NCI-H2171 (cell line): Measurements from ENCODE around the gene ENTPD7.
"Not testable (repeated sequence)": the region's sequence is repeated elsewhere in the genome, so short reads cannot be mapped to it uniquely, and the experiment has no call there.

Experiments used
- DNase-seq: peaks from one replicate; lab custom pipeline; 2025; lab: John Stamatoyannopoulos, UW

The ENTPD7 gene

DNA sequence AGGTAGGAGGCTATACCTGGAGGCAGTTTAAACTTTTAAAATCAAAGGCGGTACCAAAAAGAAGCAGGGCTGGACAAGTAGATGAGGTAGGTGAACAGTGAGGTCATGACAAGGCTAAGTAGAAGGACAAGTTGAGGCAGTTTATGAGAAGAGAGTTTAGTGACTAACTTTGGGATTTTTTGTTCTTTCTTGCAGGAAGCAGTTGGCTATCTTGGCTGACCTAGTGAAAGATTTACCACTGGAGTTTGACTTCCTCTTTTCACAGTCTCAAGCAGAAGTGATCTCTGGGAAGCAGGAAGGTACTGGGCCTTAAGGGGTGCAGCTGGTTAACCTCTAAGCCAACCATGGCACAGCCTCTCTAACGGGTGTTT lies 26.3 kb downstream of the ENTPD7 start:
- no peak for DNase-seq

DNA sequence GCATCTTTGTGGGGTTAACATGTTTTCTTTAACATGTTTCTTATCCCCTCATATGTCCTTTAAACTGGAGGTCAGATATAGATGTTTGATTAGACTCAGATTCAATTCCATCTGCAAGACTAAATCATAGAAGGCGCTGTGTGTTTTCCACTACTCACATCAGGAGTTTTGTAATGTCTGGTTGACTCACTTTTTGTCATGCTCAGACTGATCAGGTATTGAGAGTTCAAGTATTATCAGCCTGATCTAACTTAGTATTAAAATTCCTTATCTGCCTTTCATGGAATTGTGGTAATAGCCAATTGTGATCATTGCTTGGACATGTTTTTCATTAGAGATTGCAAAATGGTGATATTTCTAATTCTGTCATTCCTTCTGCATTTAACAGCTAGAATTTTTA lies 30.2 kb downstream of the ENTPD7 start:
- DNase-seq: no peak

DNA sequence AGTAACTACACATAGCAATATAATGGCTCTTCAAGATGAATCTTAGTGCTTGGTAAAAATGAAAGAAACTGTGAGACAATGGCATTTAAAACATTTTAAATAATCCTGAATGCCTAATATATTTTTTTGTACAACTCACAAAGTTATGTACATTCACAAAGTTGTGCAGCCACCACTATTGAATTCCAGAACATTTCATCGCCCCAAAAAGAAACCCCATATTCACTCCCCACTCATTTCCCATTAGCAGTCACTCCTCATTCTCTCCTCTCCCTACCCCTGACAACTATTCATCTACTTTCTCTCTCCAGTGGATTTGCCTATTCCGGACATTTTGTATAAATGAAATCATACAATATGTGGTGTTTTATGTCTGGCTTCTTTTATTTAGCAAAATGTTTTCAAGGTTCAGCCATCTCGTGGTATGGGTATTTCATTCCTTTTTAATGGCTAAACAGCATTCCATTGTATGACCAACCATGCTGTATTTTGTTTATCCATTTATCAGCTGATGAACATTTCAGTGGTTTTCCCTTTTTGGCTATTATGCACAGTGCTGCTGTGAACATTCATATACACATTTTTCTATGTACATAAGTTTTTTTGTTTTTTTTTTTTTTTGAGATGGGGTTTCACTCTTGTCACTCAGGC lies 34.7 kb downstream of the ENTPD7 start:
- DNase-seq: no peak

DNA sequence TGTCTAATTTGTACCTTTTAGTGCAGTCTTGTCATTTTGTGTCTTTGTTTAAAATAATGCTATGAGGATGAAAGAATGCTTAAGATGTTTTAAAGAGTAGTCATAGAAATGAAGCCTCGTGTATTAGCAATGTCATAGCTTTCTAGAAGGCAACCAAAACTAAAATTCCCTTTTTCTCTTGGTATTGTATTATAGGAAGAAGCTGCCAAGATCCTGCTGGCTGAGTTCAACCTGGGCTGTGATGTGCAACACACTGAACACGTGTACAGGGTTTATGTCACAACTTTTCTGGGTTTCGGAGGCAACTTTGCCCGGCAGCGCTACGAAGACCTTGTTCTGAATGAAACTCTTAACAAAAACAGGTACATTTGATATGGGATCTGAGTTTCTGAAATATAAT lies 36.5 kb downstream of the ENTPD7 start:
- no peak for DNase-seq

DNA sequence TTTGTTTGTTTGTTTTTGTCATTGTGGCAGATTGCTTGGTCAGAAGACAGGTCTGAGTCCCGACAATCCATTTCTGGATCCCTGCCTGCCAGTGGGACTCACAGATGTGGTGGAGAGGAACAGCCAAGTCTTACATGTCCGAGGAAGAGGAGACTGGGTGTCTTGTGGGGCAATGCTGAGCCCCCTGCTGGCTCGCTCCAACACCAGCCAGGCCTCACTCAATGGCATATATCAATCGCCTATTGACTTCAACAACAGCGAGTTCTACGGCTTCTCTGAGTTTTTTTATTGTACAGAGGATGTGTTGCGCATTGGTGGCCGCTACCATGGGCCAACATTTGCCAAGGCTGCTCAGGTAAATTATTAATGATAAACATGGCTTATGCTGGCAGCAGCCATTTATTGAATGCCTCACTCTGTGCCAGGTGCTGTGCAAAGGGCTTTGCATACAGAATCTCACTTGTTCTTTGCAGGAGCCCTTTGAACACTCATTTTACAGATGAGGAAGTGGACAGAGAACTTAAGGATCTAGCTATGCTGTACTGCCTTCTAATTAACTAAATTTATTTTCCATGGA lies 39.3 kb downstream of the ENTPD7 start:
- DNase-seq: no peak

DNA sequence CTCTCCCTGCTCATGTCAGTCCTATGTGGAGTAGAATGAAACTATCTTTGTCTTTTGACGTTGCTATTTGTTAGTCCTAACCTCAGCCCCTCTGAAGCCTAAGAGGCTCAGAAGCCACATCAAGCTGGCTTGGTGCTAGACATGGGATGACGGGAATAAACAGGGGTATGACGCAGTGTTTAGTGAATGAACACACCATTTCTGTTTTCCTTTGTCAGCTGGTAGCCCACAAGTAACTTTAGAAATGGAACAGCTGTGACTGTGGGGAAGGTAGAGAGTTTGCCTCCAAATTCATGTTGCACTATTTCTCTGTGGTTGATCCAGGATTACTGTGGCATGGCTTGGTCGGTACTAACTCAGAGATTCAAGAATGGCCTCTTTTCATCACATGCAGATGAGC lies 41.3 kb downstream of the ENTPD7 start:
- DNase-seq: no peak

DNA sequence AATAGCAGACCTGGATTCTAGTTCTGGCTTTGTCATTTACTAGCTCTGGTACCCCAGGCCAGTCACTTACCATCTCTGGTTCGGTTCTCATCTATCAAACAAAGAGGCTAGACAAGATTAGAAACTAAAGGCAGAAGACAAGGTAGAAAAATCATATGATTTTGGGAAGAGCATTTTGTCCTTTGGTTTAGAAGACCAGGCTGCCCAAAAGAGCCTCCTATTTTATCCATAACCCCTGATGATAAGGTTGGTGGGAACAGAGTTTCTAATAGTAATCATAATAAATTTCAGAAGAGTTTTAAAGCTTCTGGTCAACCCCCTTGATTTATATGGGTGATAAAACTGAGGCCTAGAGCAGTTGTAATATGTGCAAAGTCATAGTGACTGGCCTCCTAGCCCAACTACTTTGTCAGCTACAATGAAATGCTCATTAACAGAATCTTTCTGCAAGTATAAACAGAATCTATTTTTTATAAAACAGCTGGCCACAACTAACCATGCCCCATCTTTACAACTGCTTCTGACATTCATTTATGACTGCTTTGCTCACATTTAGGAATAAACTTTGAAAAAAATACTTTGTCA lies 49.2 kb downstream of the ENTPD7 start:
- no peak for DNase-seq

DNA sequence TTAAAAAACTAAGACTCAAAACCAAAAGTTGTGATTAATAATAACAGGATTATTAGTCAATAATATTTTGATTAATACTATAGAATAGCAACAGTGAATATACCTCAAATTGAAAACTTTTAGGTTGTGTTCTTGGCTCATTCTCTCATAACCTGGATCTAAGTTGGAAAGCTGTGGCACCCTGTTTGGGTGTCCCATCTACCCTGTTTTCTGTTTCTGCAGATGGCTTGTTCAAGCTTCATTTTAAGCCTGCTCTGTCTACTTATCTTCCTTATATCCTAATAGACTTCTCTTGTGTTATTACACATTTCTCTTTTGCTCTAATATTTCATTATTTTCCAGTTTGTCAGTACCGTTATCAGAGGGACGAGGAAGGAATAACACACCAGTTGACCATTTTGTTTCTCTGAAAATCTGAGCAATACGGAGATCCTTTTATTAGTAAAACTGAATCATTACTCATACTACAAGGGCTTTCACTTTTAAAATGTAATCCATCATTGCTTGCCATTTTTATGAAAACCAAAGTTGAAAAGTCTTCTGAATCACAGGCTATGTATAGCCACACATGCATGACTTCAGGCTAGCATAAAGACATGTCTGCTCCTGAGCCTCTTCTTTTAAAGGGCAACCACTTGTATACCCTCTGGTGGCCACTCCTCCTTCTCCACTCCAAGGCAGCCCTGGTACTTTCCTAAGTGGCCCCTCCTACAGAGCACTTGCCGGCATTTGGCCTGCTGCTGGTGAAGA lies 50.3 kb downstream of the ENTPD7 start:
- no peak for DNase-seq

DNA sequence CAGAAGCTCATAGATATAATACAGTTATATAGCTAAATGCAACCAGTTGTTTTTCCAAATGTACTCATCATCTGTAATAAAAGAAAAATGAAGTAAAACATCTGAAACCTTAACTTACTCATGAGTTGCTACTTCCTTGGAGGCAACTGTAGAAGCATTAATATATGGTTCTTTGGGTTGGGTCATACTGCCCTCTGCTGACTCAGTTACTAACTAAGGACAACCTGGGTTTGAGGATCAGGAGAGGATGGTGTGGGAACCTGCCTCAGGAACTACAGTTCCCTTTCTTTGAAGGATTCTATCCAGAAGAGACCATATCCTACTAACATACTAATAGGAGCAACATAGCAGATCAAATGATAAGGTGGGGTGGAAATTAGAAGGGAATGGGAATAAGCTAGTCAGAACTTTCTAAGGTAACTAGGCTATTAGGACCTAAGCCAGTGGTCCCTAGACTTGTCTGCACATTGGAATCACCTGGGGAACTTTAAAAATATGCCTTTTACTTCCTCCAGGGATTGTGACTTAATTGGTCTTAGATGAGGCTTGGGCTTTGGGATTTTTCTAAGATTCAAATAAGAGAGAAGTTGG lies 51.9 kb downstream of the ENTPD7 start:
- DNase-seq: no peak

DNA sequence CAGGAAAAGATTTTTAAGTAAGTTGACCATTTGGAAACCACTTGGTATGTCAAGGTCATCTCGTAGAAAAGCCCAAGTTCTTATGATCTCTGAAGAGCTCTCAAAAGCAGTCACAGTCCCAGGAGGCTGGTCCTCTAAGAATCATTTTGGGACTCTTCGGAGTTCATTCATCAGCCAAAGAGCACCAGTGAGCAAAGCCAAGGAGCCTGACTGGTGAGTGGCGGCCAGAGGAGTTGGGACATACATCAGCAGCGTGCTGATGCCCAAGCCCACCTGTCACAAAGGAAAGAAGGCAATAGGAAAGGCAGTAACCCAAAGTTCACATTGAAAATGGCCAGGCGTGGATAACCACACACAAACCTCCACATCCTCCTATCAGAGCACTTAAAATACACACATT lies 55.1 kb downstream of the ENTPD7 start:
- DNase-seq: no peak

DNA sequence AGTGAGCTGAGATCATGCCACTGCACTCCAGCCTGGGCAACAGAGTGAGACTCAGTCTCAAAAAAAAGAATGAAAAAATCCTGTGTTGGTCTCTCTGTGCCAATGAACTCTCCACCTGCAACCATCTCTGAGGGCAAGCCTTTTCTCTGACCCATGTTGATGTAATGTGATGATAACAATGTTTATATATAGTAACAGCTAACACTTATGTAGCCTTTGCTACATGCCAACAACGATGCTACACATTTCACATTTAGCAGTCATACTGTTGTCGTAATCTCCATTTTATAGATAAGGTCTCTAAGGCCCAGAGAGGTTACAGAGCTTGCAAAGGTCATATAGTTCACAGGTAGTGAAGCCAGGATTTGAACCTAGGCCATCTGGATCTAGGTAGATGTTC lies 61.1 kb downstream of the ENTPD7 start:
- DNase-seq: no peak

DNA sequence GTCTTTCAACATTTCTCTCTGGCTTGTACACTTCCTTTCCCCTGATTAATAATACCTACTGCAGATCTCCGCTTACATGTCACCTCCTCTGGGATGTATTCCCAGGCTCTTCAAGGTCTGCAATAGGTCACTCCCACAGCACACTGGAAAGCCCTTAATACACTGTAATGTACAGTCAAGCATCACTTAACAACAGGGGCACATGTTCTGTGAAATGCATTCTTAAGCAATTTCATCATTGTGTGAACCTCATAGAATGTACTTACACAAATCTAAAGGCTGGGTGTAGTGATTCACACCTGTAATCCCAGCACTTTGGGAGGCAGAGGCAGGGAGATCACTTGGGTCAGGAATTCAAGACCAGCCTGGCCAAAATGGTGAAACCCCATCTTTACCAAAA lies 70.7 kb downstream of the ENTPD7 start:
- no peak for DNase-seq

DNA sequence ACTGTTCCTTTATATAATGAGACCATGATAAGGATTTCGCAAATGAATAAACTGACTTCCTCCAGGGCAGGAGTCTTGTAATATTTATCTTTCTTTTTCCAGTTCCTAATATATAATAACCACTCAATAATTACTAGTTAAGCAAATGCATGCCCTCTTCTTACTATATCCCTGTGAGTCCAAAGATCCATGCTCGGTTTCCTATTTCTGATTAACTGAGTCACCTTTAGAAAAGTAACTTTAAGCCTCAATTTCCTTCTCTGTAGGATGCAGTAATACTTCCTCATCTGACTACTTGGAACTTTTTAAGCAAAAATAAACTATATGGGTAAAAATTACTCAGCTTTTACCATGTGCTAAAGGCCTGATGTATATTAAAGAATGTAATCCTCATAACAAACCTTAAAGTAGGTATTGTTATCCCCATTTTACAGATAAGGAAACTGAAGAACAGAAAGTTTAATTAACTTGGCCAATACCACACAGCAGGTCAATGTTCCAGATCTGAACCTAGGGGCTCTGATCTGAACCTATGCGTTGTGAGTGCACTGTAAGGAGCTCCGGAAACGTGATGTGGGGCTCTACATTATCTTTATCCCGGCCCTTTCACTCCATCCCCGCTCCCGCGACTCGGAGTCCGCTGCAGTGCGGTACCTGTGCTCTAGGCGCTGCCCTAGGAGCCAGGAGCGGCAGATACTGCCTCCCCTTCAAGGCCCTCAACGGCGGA lies 72.2 kb downstream of the ENTPD7 start:
- DNase-seq: no peak

DNA sequence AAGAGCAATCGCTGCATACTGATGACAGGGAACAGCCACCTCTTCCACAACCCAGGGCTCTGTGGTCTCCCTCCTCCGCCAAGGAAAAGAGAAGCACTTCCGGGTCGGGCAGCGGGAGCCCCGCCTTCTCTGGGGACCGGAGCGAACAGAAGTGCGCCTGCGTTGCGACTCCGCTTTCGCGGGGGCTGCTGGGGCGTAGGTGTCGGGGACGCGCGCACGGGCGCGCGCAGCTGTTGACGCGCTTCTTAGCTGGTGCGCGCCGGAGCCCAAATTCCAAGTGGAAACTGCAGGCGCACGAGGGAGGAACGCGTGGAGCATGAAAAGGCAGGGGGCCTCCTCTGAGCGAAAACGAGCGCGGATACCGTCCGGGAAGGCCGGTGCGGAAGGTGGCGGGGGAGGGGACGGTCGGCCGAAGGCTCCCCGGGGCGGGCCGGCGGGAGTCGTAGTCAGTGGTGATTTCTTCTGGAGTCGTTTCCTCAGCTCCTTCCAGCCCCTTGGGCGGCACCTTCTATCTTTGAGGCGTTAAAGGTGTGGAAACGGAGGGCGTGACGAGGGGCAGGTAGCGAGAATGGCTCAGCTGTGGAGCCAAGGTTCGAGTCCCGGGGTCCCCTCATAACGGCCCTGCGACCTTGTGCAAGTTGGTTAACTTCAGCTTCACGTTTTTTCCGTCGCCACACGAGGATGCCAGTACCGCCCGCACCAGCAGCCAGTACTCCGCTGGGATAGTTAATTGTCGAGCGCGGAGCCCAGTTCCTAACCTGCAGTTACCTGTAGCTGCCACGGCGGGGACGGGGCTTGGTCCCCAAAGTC lies 72.9 kb downstream of the ENTPD7 start, which contains the start of the genes COX15 and CUTC:
COX15 (minus strand) TSS at position 95 of the 810 bp plus-strand sequence; CDS start at position 17, 78 bp downstream.
CUTC (plus strand) TSS at position 202 of the 810 bp plus-strand sequence; CDS start at position 317, 115 bp downstream.
- peak; percentile 89 for DNase-seq

DNA sequence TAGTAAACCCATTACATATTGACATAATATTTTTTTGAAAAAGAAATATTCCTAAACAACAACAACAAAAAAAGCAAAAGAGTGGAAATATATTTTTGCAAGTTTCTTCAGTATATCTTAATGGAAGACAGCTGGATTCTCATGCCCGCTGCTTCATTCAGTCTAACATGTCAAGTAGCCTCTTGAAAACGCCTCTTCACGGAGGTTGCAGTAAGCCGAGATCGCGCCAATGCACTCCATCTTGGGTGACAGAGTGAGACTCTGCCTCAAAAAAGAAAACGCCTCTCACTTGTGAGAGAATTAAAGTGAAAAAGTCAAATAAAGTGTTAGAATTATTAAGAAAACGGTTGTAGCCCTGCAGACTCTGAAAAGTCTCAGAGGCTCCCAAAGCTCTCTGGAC lies 74.1 kb downstream of the ENTPD7 start:
- DNase-seq: no peak

DNA sequence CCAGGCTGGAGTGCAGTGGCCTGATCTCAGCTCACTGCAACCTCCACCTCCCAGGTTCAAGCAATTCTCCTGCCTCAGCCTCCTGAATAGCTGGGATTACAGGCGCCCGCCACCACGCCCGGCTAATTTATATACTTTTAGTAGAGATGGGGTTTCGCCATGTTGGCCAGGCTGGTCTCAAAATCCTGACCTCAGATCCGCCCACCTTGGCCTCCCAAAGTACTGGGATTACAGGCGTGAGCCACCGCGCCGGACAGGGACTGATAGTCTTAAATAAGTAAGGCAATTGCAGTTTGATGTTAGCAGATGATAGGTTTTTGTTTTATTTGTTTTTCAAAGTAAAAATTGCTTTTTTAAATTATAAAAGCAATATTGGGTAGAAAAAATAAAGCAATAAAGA lies 74.8 kb downstream of the ENTPD7 start:
- not testable (repeated sequence) for DNase-seq

DNA sequence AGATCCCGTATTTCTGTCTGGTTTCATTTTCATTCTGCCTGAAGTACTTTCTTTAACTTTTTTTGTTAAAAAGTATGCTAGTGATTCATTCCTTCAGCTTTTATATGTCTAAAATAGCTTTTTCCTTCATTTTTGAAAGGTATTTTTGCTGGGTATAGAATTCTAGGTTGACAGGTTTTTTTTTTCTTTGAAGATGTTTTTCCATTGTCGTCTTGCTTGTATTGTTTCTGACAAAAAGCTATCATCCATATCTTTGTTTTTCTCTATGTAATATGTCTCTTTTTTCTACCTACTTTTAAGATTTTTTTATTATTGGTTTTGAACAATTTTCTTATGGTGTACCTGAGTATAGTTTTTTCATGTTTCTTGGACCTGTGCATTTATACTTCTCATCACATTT lies 81.0 kb downstream of the ENTPD7 start:
- no peak for DNase-seq

DNA sequence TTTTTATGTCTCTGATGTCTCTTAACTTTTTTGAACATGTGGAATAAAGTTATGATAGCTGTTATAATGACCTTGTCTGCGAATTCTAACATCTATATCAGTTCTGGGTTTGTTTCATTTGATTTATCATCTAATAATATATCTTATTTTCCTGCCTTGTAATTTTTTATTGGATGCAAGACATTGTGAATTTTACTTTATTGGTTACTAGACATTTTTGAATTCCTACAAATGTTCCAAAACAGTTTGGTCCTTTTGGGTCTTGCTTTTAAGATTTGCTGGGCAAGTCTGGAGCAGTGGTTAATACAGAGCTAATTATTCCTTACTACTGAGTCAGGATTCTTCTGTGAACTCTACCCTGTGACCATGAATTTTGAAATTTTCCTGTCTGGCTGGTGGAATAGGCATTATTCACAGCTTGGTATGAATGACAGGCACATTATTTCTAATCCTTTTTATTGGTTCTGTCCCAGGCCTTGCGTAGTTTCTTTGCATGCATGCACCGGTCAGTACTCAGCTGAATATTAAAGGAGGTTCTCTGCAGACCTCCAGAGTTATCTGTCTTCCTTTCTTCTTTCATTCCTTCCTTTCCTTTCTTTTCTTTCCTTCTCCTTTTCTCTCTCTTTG lies 81.7 kb downstream of the ENTPD7 start:
- DNase-seq: no peak

DNA sequence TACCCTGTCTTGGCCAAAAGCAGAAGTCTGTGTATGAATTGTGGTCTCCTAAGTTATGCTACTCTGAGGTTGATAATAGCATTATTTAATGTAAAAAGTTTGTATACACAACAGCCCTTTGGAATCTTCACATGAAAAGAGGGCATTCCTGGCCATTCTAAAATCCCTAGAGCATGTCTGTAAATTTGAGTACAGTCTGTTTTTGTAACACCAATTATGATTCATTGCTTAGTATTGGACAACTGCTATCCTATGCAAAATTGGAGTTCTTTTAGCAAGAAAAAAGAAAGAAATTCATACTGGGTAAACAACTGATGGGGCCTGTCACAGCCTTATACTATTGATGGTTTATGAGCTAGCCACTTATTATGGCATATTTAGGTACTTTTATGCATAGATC lies 82.9 kb downstream of the ENTPD7 start:
- DNase-seq: no peak

DNA sequence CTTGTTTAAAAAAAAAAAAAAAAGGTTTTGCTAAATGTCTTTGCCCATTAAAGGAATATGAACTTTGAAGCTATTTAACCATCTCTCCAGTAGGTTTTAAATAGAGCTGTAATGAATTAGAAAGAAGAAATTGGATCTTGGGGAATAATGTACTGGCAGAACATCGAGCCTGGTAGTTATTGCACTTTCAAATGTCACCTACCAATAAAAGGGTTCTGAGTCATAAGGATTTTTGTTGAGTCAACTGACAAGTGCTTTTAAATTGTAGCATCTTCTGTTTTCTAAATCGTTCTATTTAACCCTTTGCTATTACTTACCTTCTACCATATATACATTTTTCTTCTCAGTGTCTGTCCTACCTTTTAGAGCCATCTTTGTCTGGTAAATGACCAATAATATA lies 83.4 kb downstream of the ENTPD7 start:
- DNase-seq: no peak

DNA sequence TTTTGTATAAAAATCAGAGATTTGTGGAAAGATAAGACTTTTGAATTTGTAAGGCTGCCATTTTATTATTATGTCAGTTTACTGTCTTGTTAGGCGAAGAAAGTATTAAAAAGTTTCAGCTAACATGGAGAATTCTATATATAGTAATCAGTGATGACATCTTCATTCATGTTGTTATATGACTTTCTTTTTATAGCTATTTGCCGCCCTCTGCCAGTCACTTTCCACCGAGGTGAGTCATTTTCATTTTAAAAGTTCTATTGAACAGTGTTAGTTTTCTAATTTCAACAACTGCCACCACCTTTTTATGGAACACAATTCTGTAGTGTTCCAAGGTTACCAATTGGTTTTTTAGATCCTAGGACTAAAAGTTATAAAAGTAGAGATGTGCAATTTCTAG lies 84.5 kb downstream of the ENTPD7 start:
- DNase-seq: no peak
